ENCODE measurements around the gene GREB1L. TPM values are rescaled to one million over a fixed set of nuclear protein-coding genes. Genes with fewer than 3 reads are reported as not detected.

GREB1L gene
- total and polyA plus RNA-seq, 9 of the 15 experiments (the other 6 are each of a cell fraction or from before 2014, with no cell fraction given), result 0.03 TPM; not detected in 8

DNA sequence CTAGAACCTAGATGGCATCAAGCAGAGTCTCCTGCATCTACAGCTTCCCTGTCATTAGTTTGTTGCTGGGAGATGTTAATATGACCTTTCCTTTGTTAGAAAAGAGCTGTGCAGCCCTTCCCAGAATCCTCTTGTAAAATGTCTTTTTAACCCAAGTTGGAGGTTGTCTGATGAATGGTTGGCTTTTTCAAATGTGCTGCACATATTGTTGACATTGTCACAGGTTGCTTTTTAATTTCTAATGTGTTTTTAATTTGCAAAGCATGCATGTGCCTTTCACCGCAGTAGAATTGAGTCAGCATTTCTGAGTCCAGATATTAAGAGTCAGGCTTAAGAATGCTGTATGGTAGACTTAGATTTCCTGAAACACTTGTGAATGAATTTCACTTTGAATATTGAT, 120.8 kb downstream of the GREB1L start:
- H3K9me3 ChIP-seq (replicated peaks; ENCODE audit: control insufficient read depth, insufficient read depth, low read depth, low read length), result no peaks in the 10 kb centered on the region
- no peak for ATAC-seq
- H3K36me3 ChIP-seq (ENCODE audit: control insufficient read depth, insufficient read depth, low read length), result no peaks in the 10 kb centered on the region
- no peaks in the 10 kb centered on the region; a peak in 2 of 5 replicates for H3K27me3 ChIP-seq (ENCODE audit: control insufficient read depth in 2 of 2, insufficient read depth in 2 of 2, low read length in 2 of 2)
- no peak overlapping the region for H3K27ac ChIP-seq (ENCODE audit: extremely low read depth, low read depth, low read length)
- no peak overlapping the region for H2AFZ ChIP-seq (ENCODE audit: low read depth, low read length)
- no peaks in the 10 kb centered on the region for H4K20me1 ChIP-seq (replicated peaks; ENCODE audit: control insufficient read depth, insufficient read depth, low read length)
- no peak overlapping the region for H3K4me2 ChIP-seq (ENCODE audit: insufficient read depth, low read length)
- ChIA-PET POLR2A (interaction anchor here (0.7 kb wide), 1 partner anchor 14 kb away, joined by 4 read pairs; no protein-coding TSS in a partner anchor), CTCF (ENCODE audit: low intra/inter-chr PET ratio) (no interaction called here)
- H3K4me3 ChIP-seq, result no peak overlapping the region
- H3K9me1 ChIP-seq (ENCODE audit: control insufficient read depth, insufficient read depth, low read length), result no peaks in the 10 kb centered on the region
- no peaks in the 10 kb centered on the region for H3K4me1 ChIP-seq (replicated peaks in 1 of 2; ENCODE audit: control insufficient read depth in 2 of 2, insufficient read depth in 2 of 2, low read length in 2 of 2)
- 0% methylated on average over 1 of the region's 1 CpG for WGBS (ENCODE audit: insufficient coverage, low coverage, missing lambda C conversion rate)
- H3K9ac ChIP-seq (ENCODE audit: insufficient read depth in 1 of 2, low read depth in 2 of 2, low read length in 2 of 2), result no peak overlapping the region
- BruUV-seq (replicated peaks), result no TSS peak
- H3K79me2 ChIP-seq (ENCODE audit: control insufficient read depth, insufficient read depth, low read length), result no peaks in the 10 kb centered on the region
- no peak for DNase-seq (ENCODE audit: extremely low read depth in 1 of 4, low spot score in 3 of 4)
- no peak for FAIRE-seq
- in situ Hi-C loops (cut with MboI), result no loop called here
- intact Hi-C loops (cut with micrococcal nuclease), result no loop called here
- TF ChIP-seq, protein P1, sequence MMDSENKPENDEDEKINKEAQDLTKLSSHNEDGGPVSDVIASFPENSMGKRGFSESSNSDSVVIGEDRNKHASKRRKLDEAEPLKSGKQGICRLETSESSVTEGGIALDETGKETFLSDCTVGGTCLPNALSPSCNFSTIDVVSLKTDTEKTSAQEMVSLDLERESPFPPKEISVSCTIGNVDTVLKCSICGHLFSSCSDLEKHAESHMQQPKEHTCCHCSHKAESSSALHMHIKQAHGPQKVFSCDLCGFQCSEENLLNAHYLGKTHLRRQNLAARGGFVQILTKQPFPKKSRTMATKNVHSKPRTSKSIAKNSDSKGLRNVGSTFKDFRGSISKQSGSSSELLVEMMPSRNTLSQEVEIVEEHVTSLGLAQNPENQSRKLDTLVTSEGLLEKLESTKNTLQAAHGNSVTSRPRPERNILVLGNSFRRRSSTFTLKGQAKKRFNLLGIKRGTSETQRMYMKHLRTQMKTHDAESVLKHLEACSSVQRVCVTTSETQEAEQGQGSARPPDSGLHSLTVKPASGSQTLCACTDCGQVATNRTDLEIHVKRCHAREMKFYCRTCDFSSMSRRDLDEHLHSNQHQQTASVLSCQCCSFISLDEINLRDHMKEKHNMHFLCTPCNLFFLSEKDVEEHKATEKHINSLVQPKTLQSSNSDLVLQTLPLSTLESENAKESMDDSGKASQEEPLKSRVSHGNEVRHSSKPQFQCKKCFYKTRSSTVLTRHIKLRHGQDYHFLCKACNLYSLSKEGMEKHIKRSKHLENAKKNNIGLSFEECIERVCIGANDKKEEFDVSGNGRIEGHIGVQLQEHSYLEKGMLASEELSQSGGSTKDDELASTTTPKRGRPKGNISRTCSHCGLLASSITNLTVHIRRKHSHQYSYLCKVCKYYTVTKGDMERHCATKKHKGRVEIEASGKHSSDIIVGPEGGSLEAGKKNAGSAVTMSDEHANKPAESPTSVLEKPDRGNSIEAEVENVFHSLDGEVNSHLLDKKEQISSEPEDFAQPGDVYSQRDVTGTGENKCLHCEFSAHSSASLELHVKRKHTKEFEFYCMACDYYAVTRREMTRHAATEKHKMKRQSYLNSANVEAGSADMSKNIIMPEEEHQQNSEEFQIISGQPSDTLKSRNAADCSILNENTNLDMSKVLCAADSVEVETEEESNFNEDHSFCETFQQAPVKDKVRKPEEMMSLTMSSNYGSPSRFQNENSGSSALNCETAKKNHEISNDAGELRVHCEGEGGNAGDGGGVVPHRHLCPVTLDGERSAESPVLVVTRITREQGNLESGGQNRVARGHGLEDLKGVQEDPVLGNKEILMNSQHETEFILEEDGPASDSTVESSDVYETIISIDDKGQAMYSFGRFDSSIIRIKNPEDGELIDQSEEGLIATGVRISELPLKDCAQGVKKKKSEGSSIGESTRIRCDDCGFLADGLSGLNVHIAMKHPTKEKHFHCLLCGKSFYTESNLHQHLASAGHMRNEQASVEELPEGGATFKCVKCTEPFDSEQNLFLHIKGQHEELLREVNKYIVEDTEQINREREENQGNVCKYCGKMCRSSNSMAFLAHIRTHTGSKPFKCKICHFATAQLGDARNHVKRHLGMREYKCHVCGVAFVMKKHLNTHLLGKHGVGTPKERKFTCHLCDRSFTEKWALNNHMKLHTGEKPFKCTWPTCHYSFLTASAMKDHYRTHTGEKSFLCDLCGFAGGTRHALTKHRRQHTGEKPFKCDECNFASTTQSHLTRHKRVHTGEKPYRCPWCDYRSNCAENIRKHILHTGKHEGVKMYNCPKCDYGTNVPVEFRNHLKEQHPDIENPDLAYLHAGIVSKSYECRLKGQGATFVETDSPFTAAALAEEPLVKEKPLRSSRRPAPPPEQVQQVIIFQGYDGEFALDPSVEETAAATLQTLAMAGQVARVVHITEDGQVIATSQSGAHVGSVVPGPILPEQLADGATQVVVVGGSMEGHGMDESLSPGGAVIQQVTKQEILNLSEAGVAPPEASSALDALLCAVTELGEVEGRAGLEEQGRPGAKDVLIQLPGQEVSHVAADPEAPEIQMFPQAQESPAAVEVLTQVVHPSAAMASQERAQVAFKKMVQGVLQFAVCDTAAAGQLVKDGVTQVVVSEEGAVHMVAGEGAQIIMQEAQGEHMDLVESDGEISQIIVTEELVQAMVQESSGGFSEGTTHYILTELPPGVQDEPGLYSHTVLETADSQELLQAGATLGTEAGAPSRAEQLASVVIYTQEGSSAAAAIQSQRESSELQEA (IDR thresholded peaks at IDR 0.05; ENCODE audit: low read depth), result no peak
- TF ChIP-seq, protein P2, sequence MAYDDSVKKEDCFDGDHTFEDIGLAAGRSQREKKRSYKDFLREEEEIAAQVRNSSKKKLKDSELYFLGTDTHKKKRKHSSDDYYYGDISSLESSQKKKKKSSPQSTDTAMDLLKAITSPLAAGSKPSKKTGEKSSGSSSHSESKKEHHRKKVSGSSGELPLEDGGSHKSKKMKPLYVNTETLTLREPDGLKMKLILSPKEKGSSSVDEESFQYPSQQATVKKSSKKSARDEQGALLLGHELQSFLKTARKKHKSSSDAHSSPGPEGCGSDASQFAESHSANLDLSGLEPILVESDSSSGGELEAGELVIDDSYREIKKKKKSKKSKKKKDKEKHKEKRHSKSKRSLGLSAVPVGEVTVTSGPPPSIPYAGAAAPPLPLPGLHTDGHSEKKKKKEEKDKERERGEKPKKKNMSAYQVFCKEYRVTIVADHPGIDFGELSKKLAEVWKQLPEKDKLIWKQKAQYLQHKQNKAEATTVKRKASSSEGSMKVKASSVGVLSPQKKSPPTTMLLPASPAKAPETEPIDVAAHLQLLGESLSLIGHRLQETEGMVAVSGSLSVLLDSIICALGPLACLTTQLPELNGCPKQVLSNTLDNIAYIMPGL (CRISPR knock-in tag; IDR thresholded peaks at IDR 0.05), result no peak
- TF ChIP-seq SIN3B (IDR thresholded peaks at IDR 0.05; ENCODE audit: low read depth), result no peak
- no peak for TF ChIP-seq ASH1L (IDR thresholded peaks at IDR 0.05; ENCODE audit: borderline replicate concordance, low read depth, partially characterized antibody)
- TF ChIP-seq MECOM (CRISPR knock-in tag; IDR thresholded peaks at IDR 0.05), result no peak
- TF ChIP-seq, protein P3, sequence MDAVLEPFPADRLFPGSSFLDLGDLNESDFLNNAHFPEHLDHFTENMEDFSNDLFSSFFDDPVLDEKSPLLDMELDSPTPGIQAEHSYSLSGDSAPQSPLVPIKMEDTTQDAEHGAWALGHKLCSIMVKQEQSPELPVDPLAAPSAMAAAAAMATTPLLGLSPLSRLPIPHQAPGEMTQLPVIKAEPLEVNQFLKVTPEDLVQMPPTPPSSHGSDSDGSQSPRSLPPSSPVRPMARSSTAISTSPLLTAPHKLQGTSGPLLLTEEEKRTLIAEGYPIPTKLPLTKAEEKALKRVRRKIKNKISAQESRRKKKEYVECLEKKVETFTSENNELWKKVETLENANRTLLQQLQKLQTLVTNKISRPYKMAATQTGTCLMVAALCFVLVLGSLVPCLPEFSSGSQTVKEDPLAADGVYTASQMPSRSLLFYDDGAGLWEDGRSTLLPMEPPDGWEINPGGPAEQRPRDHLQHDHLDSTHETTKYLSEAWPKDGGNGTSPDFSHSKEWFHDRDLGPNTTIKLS (IDR thresholded peaks at IDR 0.05; ENCODE audit: borderline replicate concordance, low read depth), result no peak
- TF ChIP-seq MYBL2 (IDR thresholded peaks at IDR 0.05; ENCODE audit: low read depth), result no peak
- TF ChIP-seq MYBL2 (CRISPR knock-in tag; IDR thresholded peaks at IDR 0.05; ENCODE audit: borderline replicate concordance), result no peak
- no peak for TF ChIP-seq SMARCE1 (IDR thresholded peaks at IDR 0.05)
- TF ChIP-seq FOSL1 (tag; conservative IDR thresholded peaks at IDR 0.05), result no peak
- TF ChIP-seq RHOXF2B (CRISPR knock-in tag; conservative IDR thresholded peaks at IDR 0.05), result no peak
- no peak for TF ChIP-seq NCOR1 (IDR thresholded peaks at IDR 0.05)
- no peak for TF ChIP-seq ZNF311 (CRISPR knock-in tag; IDR thresholded peaks at IDR 0.05)
